Muscle layer of colon (tissue), 2 donors: Measurements from ENCODE around the gene NEK11.

Experiments
- H3K27ac ChIP-seq: one replicate; pipeline ENCODE4 v1.7.0; 2013; ENCODE audit warnings: low read depth, mild to moderate bottlenecking, low read length, moderate library complexity
- H3K27me3 ChIP-seq, 2 donors: one replicate each; pipeline ENCODE4 v1.7.0; 2013; ENCODE audit warnings: low read length in 2 of 2, mild to moderate bottlenecking in 2 of 2; ENCODE audit not compliant: insufficient read depth in 2 of 2, control insufficient read depth in 1 of 2
- H3K36me3 ChIP-seq: one replicate; pipeline ENCODE4 v1.7.0; 2013; ENCODE audit warnings: mild to moderate bottlenecking, low read length; ENCODE audit not compliant: insufficient read depth
- H3K4me1 ChIP-seq: one replicate; pipeline ENCODE4 v1.7.0; 2013; ENCODE audit warnings: mild to moderate bottlenecking, low read length; ENCODE audit not compliant: insufficient read depth
- H3K4me3 ChIP-seq, 2 donors: one replicate each; pipeline ENCODE4 v1.7.0; 2013; ENCODE audit warnings: low read length in 2 of 2, low read depth in 1 of 2, mild to moderate bottlenecking in 1 of 2, moderate library complexity in 1 of 2
- H3K9ac ChIP-seq: one replicate; pipeline ENCODE4 v1.7.0; 2013; ENCODE audit warnings: low read length
- H3K9me3 ChIP-seq: one replicate; pipeline ENCODE4 v1.7.0; 2013; ENCODE audit warnings: mild to moderate bottlenecking, low read length
- donor health status: abdominal sarcoma.
- donor health status: Adenocarcinoma of cecum.

NEK11 gene

DNA sequence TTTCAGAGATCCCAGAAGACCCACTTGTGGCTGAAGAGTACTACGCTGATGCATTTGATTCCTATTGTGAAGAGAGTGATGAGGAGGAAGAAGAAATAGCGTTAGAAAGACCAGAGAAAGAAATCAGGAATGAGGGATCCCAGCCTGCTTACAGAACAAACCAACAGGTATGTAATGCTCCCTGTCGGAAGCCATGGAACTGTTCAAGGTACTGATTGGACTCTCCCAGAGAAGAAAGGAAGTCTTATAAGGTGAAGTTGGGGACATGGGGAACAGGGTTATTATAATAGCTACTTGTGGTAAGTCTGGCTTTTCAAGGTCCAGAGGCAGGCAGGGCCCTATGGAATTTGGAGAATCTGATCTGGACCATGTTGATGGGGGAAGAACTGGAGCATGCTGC, 201.8 kb downstream of the NEK11 start:
- Histone ChIP-seq H3K9me3 (no peaks in the 10 kb centered on the region), H3K4me3 (no peak overlapping the region), H3K9ac (no peak overlapping the region), H3K27me3 (no peaks in the 10 kb centered on the region), H3K4me1 (no peaks in the 10 kb centered on the region), H3K36me3 (no peaks in the 10 kb centered on the region), H3K27ac (no peak overlapping the region)

DNA sequence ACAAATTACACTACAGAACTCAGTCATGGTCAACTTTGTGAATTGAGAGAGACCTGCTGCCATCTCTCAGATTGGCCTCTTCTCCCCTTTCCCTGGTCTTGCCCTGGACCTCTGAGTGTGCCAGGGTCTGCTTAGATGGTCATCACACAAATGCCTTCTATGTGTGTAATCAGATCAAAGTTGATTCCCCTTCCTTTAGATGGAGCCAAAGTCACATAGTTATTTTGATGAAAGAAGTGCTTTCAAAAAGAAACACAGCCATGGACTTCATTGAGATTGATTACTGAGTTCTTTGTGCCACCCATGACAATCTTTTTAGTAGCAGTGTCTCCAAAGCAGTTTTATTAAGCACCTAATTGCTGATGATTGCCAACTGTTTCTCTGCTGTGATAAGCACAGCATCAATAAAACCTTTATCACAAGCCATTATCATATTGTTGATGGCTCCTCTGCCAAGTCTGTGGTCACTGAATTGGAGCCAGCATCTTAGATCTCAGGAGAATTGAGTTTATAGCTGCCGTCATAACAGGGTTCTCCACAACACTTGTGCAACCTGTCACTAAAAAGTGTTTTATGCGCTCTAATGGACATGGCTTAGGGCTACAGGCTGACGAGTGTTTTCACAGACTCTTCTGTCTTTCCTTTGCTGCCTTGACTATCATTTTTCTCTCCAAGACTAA, 205.2 kb downstream of the NEK11 start:
- Histone ChIP-seq H3K27me3 (no peaks in the 10 kb centered on the region), H3K9me3 (no peaks in the 10 kb centered on the region), H3K4me1 (no peaks in the 10 kb centered on the region), H3K4me3 (no peak overlapping the region), H3K9ac (no peak overlapping the region), H3K36me3 (no peaks in the 10 kb centered on the region), H3K27ac (no peak overlapping the region)

DNA sequence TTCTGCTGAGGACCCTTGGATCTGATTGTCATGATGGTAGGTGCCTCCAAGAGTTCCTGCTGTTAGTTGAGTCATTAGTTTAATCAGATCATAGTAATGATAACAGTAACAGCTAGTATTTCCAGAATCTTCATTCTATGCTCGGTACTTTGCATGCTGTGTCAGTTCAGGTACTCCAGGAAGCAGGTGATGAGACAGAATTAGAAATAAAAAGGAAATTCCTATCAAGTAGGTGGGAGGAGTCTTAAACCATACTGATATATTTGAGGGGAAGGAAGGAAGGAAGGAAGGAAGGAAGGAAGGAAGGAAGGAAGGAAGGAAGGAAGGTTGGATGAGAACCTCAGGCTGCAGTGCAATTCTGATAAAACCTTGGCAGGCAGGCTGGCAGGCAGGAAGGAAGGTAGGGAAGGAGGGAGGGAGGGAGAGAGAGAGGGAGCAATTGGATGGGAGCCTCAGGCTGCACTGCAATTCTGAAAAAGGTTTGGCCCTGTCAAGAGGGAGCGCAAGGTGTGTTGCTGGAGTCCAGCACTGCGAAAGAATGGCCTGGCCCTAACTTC, 206.1 kb downstream of the NEK11 start:
- Histone ChIP-seq H3K27ac (no peak overlapping the region), H3K4me1 (no peaks in the 10 kb centered on the region), H3K27me3 (no peaks in the 10 kb centered on the region), H3K9me3 (no peaks in the 10 kb centered on the region), H3K4me3 (no peak overlapping the region), H3K9ac (no peak overlapping the region), H3K36me3 (no peaks in the 10 kb centered on the region)

DNA sequence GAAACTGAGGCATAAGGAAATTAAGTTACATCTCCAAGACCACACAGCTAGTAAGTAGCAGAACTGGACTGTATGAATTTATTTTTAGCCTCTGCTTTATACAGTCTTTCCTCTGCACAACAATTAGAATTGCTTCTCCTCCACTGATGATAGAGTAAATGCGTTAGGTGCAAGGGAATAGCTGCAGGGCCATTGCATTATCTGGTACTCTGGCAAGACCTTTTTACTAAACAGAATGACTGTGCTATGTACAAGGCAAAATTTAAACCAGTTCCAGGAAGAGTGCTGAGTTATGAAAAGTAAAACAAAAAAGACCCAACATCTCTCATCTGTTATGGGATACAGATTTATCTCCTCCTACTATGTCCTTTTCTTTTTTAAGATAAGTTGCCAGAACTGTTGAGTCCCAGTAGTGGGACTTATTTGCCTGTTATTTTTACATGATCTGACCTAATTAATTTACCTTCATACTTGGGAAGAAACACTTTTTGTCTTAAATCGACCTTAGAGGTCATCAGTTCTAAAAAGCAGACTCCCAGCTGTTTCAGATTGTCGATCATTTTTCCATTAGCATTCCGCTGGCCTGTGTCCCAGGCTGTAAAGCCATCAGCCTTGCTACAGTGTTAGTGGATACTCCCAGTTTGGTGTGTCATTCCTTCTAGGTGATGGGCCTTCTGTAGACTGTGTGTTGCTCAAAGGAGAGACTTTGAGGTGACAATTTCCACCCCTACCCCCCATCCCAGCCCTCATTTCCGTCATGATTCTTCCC, 207.4 kb downstream of the NEK11 start:
- H3K27ac ChIP-seq: no peak overlapping the region
- no peaks in the 10 kb centered on the region for H3K4me1 ChIP-seq
- no peak overlapping the region for H3K9ac ChIP-seq
- H3K4me3 ChIP-seq: no peak overlapping the region
- no peaks in the 10 kb centered on the region for H3K9me3 ChIP-seq
- no peaks in the 10 kb centered on the region for H3K36me3 ChIP-seq
- H3K27me3 ChIP-seq: no peaks in the 10 kb centered on the region

DNA sequence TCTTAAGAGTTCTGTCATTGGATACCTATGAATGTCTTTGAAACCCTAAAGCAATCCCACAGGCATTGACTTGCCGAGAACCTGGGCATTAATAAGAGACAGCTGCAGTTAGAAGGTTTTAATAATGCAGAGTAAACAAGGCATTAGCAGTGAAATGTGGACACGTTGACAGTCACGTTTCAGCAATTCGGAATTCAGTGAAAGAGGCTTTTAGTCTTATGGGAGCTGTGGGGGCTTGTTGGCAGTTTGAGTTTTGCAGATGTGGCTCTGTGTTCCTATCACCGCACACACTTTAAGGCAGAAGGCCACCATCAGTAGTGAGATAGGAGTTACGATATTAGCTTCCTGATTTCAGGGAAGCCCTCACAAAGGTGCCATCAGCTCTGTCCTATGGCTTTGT, 209.7 kb downstream of the NEK11 start:
- Histone ChIP-seq H3K9me3 (no peaks in the 10 kb centered on the region), H3K27me3 (no peaks in the 10 kb centered on the region), H3K9ac (no peak overlapping the region), H3K4me3 (no peak overlapping the region), H3K36me3 (no peaks in the 10 kb centered on the region), H3K27ac (no peak overlapping the region), H3K4me1 (no peaks in the 10 kb centered on the region)

DNA sequence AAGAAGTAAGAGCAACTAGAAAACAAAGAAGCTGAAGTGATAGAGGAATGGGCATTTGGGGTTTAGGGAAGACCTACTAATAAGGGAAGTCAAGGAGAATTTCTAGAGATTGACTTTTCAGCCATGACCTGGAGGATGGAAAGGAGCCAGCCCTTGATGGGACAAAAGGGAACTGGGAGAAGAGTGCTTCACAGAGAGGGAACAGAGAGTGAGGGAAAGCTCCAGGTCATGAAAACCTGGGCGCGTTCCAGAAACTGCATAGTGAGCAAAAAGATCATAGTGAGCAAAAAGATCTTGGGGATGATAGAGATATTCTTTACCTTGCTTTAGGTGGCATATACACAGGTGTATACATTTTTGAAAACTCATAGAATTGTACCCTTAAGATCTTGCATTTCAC, 211.8 kb downstream of the NEK11 start:
- Histone ChIP-seq H3K9ac (no peak overlapping the region), H3K36me3 (no peaks in the 10 kb centered on the region), H3K27me3 (no peaks in the 10 kb centered on the region), H3K9me3 (no peaks in the 10 kb centered on the region), H3K4me3 (no peak overlapping the region), H3K27ac (no peak overlapping the region), H3K4me1 (no peaks in the 10 kb centered on the region)

DNA sequence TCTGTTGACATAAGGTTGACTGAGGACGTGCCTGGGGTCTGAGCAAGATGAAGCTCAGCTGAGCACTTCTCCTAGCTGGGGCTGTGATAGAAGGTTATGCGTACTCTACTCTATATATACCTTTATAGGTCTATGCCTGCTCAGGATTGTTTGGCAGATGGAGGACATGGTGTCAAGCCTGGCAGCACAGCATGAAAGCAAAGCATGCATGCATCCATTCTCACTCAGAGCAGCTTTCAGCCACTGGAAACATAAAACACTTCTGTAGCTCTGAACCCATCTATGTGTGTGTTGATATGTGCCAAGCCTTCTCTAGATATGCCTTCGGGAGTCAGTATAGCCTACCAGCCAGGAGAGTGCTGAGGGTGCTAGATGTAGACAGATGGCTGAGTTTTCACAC, 212.6 kb downstream of the NEK11 start:
- H3K4me3 ChIP-seq: no peak overlapping the region
- no peaks in the 10 kb centered on the region for H3K4me1 ChIP-seq
- H3K27me3 ChIP-seq: no peaks in the 10 kb centered on the region

DNA sequence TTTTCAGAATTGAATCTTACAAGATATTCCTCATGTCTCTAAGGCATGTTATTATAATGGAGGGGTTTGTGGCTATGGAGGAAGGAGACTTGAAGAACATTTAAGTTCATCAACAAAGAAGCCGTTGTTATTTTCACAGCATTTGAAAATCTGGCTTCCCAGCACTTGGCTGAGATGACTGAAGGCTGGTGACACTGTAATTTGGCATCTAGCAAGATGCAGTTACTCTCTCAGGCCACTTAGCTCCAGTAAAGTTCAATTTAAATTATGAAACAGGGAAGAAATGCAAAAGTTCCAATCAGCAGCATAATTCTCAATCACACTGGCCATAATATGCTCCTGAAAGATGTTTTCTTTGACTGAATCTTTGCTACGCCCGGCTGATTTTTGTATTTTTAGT, 215.5 kb downstream of the NEK11 start:
- H3K27ac ChIP-seq: no peak overlapping the region
- H3K4me1 ChIP-seq: no peaks in the 10 kb centered on the region
- no peaks in the 10 kb centered on the region for H3K27me3 ChIP-seq
- H3K36me3 ChIP-seq: no peaks in the 10 kb centered on the region
- H3K9ac ChIP-seq: no peak overlapping the region
- H3K9me3 ChIP-seq: no peaks in the 10 kb centered on the region
- H3K4me3 ChIP-seq: no peak overlapping the region

More for the DNA sequence above, 212.6 kb downstream of the NEK11 start:
- H3K9me3 ChIP-seq: no peaks in the 10 kb centered on the region
- H3K27ac ChIP-seq: no peak overlapping the region
- no peaks in the 10 kb centered on the region for H3K36me3 ChIP-seq
- H3K9ac ChIP-seq: no peak overlapping the region

DNA sequence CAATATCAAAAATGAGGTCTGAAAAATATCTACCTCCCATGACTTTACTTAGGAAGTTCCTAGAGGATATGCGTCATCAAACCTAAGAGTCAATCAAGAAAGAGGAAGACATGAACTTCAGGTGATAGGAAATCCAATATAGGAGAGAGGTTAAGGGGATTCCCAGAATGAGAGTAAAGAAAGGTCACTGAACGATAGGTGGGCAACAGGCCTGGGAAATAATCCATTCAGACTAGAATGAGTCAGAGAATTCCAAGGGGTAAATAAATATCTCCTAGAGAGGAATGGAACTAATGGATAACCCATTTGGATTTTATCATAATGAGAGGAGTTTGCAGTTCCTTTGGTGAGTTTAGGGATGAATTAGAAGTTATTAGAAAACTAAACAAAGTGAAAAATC, 223.8 kb downstream of the NEK11 start:
- no peak overlapping the region for H3K27ac ChIP-seq
- no peaks in the 10 kb centered on the region for H3K27me3 ChIP-seq
- H3K4me1 ChIP-seq: no peaks in the 10 kb centered on the region
- H3K9ac ChIP-seq: no peak overlapping the region
- H3K9me3 ChIP-seq: no peaks in the 10 kb centered on the region
- no peak overlapping the region for H3K4me3 ChIP-seq
- no peaks in the 10 kb centered on the region for H3K36me3 ChIP-seq

GRCh38 chr3:131260525-131260924, 233.8 kb downstream of the NEK11 start:
- H3K9ac ChIP-seq: no peak overlapping the region
- no peaks in the 10 kb centered on the region for H3K9me3 ChIP-seq
- no peaks in the 10 kb centered on the region for H3K27me3 ChIP-seq
- no peak overlapping the region for H3K27ac ChIP-seq
- H3K4me1 ChIP-seq: no peaks in the 10 kb centered on the region
- H3K36me3 ChIP-seq: no peaks in the 10 kb centered on the region
- H3K4me3 ChIP-seq: no peak overlapping the region

DNA sequence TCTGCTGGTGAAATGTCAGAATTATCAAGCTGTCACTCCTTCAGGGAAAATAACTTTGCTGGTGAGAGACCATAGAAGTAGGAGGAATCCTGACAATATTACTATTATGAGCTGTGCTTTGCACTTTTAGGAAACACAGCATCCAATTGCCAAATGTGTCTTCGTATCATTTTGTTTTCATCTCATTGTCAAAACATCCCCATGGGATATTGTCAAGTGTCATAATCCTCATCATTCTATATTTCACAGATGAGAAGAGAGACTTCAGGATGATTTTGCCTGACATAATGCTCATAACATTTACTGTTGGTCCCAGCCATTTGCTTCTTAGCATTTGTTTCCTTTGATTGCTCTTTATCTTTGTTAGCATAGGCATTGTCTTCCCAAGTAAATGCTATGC, 234.4 kb downstream of the NEK11 start:
- Histone ChIP-seq H3K9ac (no peak overlapping the region), H3K4me3 (no peak overlapping the region), H3K9me3 (no peaks in the 10 kb centered on the region), H3K27me3 (no peaks in the 10 kb centered on the region), H3K27ac (no peak overlapping the region), H3K4me1 (no peaks in the 10 kb centered on the region), H3K36me3 (no peaks in the 10 kb centered on the region)
